Dermis blood vessel endothelial cell (primary cell): ENCODE results near the gene ZP4. TPM values are rescaled to one million over a fixed set of nuclear protein-coding genes. Genes with fewer than 3 reads are reported as not detected.

Experiments used
- DNase-seq: peaks from one replicate; pipeline ENCODE4 v3.0.0; 2010
- total RNA-seq: library from RNA; depleted of rRNA; stranded (reverse); fragments of >200 nt; gene quantifications from 2 replicates; pipeline ENCODE4 v1.2.3, GENCODE V29; 2014

Gene ZP4
- total RNA-seq = not detected in 2 replicates

DNA sequence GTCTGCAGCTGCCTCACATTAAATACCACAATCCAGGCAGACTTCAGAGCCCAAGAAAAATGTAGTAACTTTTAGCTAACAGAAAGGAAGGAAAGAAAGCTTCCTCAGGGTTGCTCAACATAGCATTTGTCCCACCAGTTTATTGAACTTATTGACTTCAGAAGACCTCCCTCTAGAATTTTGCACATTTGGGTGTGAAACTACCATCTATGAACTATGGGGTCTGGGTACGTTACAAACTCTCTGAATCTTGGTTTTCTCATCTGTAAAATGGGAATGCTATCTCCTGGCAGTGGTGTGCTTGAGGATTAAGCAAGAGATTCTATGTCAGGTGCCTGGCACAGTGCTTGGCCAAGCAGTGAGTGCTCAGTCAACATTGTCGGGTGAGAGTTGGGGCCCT lies at the start of gene ZP4:
Gene ZP4 (minus strand): TSS at position 101 of the 400 bp plus-strand sequence. CDS start 287 bp downstream, outside the sequence.
- no peak for DNase-seq

DNA sequence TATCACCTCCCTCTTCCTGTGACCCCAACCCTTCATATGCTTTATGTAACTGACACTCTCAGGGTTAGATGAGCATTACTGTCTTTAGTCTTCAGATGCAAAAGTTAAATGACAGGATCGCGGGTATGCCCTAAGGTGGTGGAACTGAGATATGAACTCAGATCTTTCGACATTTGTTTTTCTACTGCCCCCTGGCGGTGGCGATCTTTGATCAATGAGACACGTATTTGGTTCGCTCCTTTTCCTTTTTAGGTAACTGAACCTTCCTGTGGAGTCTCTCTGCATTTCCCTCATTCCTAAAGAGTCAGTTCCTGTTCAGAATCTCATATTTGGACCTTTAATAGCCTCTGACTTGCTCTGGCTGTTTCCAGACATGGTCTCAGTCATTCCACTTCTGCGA lies 47.8 kb upstream of the ZP4 start:
- DNase-seq = no peak

DNA sequence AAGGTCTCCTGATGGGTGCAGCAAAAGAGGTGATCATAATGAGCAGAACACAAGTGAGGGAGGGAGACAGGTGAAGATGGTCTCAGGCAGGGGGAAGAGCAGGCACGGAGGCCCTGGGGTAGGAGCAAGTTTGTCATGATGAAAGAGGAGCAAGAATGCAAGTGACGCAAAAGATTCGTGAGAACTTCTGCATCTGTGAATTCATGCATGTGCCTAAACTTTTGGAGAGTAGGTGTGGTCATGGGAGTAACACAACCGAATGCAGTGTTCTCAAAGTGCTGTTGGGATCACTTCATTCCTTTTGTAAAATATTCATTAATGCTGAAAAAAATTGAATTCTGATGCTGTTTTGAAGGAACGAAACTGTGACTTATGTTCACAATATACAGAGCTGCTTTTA lies 47.3 kb upstream of the ZP4 start:
- DNase-seq = no peak

GRCh38 chr1:237932816-237933215 lies 42.1 kb upstream of the ZP4 start:
- no peak for DNase-seq

DNA sequence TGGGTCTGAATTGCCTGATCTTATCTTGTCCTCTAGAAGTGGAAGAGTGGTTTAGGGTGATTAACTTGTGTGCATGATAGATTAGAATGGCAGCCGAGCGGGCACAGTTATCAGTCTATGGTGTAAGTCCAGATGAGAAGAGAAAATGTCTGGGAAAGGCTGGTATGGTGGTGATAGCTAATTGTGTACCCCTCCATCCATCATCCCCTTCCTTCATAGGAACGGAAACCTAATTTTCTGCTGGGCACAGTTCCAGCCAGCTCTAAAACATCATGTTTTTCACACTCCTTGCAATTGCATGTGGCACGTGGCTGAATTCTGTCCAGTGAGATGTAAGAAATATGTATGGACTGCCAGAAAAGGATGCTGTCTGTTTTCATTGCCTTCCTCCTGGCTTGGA lies 40.9 kb upstream of the ZP4 start:
- DNase-seq = no peak

DNA sequence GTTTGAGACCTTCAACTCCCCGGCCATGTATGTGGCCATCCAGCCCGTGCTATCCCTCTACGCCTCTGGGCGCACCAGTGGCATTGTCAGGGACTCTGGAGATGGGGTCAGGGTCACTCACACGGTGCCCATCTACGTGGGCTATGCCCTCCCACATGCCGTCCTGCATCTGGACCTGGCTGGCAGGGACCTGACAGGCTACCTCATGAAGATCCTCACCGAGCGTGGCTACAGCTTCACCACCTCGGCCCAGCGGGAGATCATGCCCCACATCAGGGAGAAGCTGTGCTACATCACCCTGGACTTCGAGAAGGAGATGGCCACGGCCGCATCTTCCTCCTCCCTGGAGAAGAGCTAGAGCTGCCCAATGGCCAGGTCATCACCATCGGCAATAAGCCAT lies 36.5 kb upstream of the ZP4 start:
- no peak for DNase-seq

DNA sequence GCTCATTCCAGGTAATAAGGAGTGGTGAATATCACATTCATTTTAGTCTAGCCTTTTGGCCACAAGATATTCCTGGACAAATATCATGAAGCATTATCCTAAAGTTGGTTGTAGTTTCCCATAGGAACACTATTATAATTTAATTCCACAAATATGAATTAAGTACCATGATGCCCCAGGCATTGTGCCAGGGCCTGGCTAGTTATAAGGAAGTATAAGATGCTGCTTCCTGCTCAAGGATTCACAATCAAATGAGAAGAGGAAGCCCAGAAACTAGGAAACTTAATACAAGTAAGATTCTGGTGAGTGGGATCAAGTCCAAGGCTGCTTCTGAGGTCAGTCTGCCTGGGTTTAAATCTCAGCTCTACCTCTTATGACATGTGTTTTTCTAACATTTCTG lies 30.6 kb upstream of the ZP4 start:
- no peak for DNase-seq

DNA sequence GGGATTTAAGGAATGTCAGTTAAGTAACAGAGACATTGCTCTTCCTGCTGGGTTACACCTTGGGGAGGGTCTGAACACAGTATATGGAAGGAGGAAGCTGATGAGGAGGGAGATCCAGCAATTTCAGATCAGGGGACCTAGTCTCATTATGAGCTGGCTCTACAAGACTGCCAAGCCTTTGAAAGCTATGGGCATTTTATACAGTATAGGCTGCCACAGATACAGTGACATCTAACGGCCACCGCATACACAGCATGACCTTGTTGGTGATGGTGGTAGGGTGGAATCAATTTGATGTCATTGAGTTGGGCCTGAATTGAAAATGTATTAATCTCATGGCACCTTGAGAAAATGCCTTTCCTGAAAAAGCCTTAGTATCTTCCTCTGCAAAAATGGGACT lies 22.6 kb upstream of the ZP4 start:
- DNase-seq = no peak

DNA sequence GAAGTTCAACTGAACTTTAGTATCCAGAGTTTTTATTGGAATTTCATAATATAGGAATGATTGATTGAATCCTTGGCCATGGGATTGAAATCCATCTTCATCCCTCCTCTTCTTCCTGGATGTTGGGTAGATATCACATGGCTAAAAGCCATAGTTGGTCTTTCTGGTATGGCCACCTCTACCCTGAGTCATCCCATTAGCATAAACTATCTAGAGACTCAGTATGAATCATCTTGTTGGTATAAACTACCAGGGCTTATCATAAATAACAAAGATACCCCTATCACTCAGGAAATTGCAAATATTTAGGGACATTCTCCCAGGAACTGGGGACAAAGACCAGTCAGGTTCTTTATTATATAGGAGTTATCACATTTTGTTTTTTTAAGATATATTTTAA lies 21.2 kb upstream of the ZP4 start:
- DNase-seq = no peak

DNA sequence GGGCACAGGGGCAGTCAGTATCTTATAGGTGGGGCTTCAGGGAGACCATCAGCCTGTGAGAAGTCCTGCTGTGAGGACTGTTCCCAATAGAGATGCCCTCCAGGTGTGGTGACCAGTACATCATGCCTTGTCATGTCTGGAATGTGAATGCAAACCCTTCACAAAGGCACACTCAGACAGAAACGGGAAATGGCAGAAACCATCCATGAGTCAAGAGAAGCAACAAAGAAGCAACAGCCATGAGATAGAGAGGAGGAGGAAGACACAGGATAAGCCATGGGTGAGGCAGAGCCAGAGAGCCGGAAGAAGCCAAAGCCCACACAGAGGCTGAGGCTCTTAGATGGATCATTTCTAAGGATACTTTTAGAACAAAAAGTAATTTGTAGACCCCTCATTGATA lies 20.1 kb upstream of the ZP4 start:
- no peak for DNase-seq

GRCh38 chr1:237903961-237904360 lies 13.2 kb upstream of the ZP4 start:
- no peak for DNase-seq

- no peak for DNase-seq
Observed at GRCh38 chr1:237902960-237903743, 12.4 kb upstream of the ZP4 start.

GRCh38 chr1:237901299-237901934 lies 10.7 kb upstream of the ZP4 start:
- DNase-seq = no peak

- DNase-seq = no peak
Observed at GRCh38 chr1:237895630-237896029, 4.9 kb upstream of the ZP4 start.

DNA sequence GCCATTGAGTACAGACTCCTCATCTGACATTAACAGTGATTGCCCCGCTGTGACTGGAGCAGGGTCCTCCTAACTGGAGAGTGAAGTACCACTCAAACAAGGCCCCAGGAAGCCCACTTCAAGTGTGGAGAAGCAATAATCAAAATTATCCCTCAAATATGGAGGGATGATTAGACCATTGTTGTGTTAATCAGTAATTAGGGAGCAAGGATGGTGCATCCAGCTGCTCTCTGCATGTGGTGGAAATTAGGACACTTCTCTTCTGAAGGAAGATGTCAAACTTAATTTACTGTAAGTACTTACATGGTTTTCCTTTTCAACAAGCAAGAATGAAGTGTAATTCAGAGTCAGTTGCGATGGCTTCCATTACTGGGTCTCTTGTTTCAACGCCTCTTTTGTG lies 3.4 kb upstream of the ZP4 start:
- DNase-seq = no peak

DNA sequence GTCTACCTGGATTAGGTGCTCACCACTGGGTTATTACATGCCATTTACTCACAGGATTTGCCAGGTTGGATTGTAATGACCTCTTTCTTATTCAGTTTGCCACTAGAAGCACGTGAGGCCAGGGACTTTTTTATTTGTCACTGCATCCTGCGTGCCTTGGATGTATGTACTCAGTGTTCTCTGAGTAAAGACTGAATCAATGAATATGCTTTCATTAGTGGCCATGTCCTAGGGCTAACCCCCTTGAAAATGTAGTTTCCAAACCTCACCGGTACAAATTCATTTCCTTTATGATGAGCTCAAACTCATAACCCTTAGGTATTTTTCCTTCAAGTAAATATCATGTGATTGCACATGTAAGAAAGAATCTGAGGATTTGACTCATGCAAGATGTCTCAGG lies 1.3 kb upstream of the ZP4 start:
- DNase-seq = no peak

DNA sequence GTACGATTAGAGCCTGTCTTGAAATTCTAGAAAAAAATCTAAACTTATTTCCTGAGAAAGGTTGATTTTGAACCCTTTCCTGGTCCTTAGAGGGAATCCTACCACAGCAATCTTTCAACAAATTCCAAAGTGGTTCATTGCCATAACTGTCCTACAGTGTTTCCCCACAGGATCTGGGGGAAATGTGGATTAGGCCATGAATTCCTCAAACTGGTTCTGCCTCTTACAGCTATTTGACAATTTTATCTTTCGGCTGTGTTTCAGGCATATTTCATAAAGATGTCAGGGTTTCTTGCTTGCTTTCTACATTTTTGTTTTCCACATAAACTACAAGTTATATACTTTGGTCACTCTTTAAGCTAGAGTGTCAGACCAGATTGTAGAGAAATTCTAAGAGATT lies 544 bp upstream of the ZP4 start:
- DNase-seq = no peak

DNA sequence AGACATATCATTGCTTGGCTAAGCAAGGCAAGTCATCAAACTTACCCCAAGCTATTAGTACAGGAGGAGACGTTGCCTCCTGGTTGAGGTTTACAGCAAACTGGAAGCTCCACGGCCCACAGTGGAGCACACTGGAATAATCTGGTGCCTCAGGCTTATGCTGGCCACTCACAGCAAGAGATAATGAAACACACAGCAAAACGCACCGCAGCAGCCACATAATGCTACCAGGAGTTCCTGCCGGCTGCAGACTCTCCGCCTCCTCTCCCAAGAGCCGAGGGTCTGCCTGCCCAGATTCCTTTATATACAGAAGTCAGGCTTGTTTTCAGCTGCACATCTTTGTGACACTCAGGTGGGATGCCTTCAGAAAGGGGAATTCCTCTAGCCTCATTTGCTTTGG lies 306 bp downstream of the ZP4 start:
- no peak for DNase-seq

GRCh38 chr1:237888143-237888542 lies 2.6 kb downstream of the ZP4 start:
- no peak for DNase-seq

GRCh38 chr1:237887542-237887941 lies 3.2 kb downstream of the ZP4 start:
- no peak for DNase-seq

DNA sequence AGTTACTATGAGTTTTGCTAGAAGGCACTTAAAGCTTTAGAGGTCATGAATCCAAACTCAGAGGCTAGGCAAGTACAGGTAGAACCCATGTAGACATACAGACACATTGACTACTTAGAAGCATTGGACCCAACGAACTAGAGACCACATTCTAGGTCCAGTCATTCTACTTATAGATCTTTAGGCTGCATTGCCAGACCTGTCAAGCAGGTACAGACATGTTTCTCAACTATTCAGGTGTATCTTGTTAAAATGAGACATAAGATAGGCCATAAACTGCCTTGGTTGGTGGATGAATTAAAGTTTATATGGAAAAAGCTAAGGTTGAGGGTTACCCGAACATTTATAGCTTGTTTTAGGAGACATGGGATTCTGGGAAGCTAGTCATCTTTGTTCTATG lies 6.5 kb downstream of the ZP4 start:
- DNase-seq = no peak

DNA sequence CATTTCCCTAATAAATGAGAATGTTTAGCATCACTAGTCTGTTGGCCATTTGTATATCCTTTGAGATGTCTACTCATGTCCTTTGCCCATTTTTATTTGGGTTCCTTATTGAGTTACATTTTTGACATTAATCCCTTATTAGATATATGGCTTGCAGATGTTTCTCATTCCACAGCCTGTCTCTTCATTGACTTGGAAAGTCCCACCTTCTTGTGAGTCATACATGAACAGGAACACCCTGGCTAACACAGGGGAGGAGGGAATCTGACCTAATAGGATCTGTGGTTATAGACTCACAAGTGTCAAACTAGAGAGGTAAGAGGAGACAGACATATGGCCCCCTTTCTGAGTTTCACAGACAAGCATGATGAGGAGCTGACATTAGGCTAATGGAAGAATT lies 11.5 kb downstream of the ZP4 start:
- DNase-seq = no peak

- DNase-seq = no peak
Observed at GRCh38 chr1:237878406-237878805, 12.3 kb downstream of the ZP4 start.

GRCh38 chr1:237877631-237878030 lies 13.1 kb downstream of the ZP4 start:
- DNase-seq = no peak

GRCh38 chr1:237875291-237875690 lies 15.4 kb downstream of the ZP4 start:
- DNase-seq = no peak
